Diencephalon (tissue), 1 donor: Measurements from ENCODE around the gene UQCC3. TPM values are rescaled to one million over a fixed set of nuclear protein-coding genes. Genes with fewer than 3 reads are reported as not detected.

Source experiments
- small RNA-seq: library from RNA; depleted of rRNA; stranded (forward); fragments of <200 nt; gene quantifications from one replicate; pipeline ENCODE3, GENCODE V24; 2014
- total RNA-seq: library from RNA; depleted of rRNA; stranded (reverse); fragments of >200 nt; gene quantifications from one replicate; pipeline ENCODE4 v1.2.3, GENCODE V29; 2014

The UQCC3 gene, protein sequence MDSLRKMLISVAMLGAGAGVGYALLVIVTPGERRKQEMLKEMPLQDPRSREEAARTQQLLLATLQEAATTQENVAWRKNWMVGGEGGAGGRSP
- 5.5 TPM for total RNA-seq

DNA sequence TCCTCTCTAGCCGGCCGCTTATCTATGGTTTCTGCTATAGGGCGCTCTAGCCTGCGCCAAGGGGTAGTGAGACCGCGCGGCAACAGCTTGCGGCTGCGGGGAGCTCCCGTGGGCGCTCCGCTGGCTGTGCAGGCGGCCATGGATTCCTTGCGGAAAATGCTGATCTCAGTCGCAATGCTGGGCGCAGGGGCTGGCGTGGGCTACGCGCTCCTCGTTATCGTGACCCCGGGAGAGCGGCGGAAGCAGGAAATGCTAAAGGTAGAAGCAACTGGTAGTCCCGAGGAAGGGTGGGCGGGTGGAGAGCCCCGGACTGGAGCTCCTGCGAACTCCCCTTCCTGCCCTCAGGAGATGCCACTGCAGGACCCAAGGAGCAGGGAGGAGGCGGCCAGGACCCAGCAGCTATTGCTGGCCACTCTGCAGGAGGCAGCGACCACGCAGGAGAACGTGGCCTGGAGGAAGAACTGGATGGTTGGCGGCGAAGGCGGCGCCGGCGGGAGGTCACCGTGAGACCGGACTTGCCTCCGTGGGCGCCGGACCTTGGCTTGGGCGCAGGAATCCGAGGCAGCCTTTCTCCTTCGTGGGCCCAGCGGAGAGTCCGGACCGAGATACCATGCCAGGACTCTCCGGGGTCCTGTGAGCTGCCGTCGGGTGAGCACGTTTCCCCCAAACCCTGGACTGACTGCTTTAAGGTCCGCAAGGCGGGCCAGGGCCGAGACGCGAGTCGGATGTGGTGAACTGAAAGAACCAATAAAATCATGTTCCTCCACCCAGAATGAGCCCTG is at the start of gene UQCC3, which contains the start of gene LBHD1:
Gene UQCC3 (plus strand): TSS at position 66 of the 782 bp plus-strand sequence. CDS start 73 bp downstream, at position 139.
Gene LBHD1 (minus strand): TSS at position 660 of the 782 bp plus-strand sequence. CDS start 2,236 bp downstream, outside the sequence.

DNA sequence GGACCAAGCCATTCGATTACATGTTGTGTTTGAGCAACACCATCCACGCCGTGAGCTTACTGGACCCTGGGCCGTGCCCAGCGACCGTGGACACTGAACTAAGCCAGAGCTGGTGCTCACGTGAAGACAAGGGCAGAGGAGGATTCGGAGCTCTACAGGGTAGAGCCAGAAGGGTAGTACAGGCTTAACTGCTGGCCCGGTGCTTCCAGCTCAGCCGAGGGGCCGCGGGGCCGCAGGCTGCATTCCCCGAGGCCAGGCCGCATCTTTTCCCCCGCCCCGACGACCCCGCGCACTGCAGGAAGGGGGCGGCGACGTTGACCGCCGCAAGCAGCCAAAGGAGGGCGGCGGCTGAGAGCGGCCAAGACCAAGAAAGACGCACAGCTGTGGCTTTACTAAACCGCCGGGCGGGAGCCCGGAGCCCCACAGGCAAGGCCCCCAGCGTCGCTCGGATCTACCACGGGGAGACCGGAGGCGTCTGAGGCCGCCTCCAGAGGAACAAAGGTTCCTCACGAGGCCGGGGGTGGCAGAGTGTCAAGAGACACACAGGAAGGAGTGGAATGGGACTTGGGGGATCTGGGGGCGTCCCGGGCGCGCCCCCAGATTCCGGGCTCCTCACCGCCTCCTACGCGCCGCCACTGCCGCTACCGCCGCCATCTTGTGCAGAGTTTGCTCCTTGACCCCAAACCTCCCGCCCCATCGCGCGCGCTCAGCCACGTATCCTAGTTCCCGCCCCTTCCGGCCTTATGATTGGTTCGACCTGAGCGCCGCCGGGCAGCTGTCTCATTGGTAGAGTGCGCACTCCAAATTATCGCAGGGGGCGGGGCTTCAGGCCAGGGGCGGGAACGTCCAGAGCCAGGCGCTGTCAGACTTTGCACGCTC is 25.3 kb upstream of the UQCC3 start, which contains the start of gene GANAB:
Gene GANAB (minus strand): TSS at position 668 of the 879 bp plus-strand sequence. CDS start 14 bp downstream, at position 654.

DNA sequence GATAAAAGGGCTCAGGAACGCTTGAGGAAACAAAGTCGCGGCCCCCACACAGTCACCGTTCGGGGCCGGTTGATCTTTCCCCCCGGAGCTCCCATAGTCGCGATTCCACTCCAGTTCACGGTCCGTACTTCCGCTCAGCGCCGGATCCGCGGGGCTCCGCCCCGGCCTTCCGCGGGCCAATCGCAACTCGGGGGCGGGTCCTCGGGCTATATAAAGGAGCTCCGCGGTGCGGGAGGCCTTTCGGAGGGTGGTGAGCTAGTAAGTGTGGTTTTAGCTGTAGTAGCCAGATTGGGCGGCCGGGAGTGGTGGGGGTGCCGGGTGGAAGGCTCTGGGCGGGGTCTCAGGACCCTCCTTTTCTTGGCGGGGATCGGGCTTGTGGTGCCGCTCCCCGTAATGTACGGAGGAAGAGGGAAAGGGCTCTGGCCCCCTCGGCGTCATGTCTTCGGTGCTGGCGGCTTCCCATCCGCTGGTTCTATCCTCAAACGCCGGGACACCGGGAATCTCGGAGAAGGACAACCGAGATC is 6.3 kb upstream of the UQCC3 start, which contains the start of the genes C11orf98 and CSKMT:
Gene C11orf98 (minus strand): TSS at position 136 of the 524 bp plus-strand sequence. CDS start 41 bp downstream, at position 95.
Gene CSKMT (plus strand): TSS at position 238 of the 524 bp plus-strand sequence. CDS start 568 bp downstream, outside the sequence.

DNA sequence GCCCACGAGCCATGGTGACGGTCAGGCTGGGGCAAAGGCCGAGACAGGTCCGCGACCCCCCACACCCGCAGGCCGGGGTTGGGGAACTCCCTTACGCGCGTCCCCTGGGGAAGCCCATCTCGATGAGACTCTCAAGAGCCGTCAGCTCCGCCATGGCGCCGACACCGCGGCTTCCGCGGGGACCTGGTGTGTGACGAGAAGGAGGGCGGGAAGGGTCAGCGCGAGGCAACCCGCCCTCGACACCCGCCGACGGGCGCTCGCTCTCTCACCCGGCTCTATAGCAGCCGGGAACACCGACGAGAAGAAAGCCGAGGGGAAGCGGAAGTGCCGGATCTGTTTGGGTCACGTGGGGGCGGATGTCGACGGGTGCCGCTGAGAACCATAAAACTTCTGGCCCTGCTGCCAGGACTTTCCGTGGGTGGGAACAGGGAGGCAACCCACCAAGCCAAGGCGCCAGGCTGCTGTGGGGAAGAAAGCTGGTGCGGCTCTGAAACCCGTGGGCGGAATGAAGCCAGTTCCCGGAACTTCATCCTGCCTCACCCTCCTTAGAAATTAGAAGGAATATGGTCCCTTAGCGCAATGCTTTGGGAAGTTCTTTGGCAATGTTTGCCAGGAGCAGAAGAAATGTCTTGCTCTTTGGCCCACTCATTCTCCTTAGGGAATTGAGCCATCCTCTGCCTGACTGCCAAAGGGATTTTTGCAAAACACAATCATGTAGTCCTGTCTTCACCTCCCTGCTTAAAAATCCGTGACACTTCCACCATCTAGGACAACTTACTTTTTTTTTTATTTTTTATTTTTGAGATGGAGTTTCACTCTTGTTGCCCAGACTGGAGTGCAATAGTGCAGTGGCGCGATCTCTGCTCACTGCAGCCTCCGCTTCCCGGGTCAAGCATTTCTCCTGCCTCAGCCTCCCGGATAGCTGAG is 7.6 kb downstream of the UQCC3 start, which contains the start of gene UBXN1:
Gene UBXN1 (minus strand): TSS at position 304 of the 927 bp plus-strand sequence. CDS start 150 bp downstream, at position 154.

DNA sequence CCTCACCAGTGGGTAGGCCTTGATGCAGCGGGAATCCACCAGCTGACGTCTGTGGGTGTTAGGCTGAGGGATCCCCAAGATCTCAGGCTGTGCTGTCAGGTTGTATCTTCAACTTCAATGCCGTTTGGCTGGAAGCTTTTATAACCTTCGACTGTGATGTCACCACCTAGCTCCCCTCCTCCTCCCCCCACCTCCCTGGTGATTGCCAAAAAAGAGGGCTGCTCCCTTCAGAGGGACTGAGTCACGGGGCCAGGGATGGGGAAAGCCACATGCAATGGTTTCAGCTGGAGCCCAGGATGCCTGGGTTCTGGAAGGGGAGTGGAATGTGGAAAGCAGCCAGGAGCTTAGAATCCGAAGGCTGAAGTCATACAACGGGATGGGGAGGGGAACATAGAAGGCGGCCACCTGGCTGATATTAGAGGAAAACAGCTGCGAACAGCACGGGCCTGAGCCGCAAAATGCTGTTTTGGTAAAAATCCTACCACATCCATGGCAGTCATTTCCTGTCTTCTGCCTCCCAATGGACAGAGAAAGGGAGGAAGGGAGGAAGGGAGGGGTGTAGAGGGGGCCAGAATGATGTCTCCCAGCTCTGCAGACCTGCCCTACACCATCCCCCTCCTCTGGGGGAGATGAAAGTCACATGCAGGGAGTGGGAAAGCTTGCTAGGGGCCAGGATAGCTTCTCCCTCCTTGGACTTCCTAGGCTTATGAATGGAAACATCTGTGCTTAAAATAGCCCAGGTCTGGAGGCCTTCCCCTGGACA is 18.1 kb downstream of the UQCC3 start, which contains the start of gene LRRN4CL:
Gene LRRN4CL (minus strand): TSS at position 110 of the 763 bp plus-strand sequence. CDS start 1,022 bp downstream, outside the sequence.

DNA sequence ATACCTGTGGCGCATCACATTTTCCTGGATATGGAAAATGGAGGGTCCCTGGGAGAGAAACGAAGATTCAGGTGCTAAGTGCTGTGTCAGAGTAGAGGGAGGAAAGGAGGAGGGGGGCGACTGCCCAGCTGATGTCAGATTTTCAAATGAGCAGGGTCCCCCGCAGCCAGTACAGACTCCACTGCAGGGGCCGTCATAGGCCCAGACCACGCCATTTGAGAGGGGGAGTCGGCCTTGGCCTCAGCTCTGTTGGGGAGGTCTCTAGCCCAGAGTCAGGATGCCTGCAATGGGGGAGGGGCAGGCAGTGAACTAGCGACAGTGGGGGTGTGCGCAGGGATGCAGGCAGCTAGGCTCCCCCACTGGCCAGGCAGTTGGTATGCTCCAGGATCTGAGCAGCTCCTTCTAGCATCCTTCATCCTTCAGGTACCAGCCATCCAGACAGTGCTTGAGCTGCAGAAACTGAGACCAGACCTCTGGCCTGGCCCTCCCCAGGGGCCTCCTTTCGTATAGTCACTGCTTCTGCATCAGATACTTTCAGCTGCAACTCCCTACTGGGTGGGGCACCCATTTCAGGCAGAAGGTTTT is 35.9 kb downstream of the UQCC3 start, which contains the start of the genes BSCL2 and GNG3:
Gene BSCL2 (minus strand): TSS at position 148 of the 585 bp plus-strand sequence. CDS start 229 bp downstream, outside the sequence.
Gene GNG3 (plus strand): TSS at position 400 of the 585 bp plus-strand sequence. CDS start 620 bp downstream, outside the sequence.

Small RNA genes within 50 kb of the gene (small RNA-seq; reads per million reads assigned to genes)
- gene SNORA57, result not detected

Other genes with a start within 250 kb of the UQCC3 start
- 27.5 TPM for gene AHNAK, start 124.9 kb upstream of the UQCC3 start, total RNA-seq
- 1,289 TPM for gene EEF1G, start 97.8 kb upstream of the UQCC3 start, total RNA-seq
- gene TUT1, start 80.2 kb upstream of the UQCC3 start, total RNA-seq, result 6.0 TPM
- gene MTA2, start 69.8 kb upstream of the UQCC3 start, total RNA-seq, result 86.3 TPM
- 7.4 TPM for gene EML3, start 58.9 kb upstream of the UQCC3 start, total RNA-seq
- 2.8 TPM for gene ROM1, start 58.4 kb upstream of the UQCC3 start, total RNA-seq
- gene B3GAT3, start 49.7 kb upstream of the UQCC3 start, total RNA-seq, result 23.5 TPM
- gene GANAB, start 25.1 kb upstream of the UQCC3 start, total RNA-seq, result 84.2 TPM
- gene INTS5, start 18.4 kb upstream of the UQCC3 start, total RNA-seq, result 18.2 TPM
- gene C11orf98, start 6.5 kb upstream of the UQCC3 start, total RNA-seq, result 24.7 TPM
- gene CSKMT, start 6.4 kb upstream of the UQCC3 start, total RNA-seq, result 6.0 TPM
- gene LBHD1, start 594 bp downstream of the UQCC3 start, total RNA-seq, result 3.9 TPM
- gene UBXN1, start 7.4 kb downstream of the UQCC3 start, total RNA-seq, result 53.3 TPM
- gene LRRN4CL, start 17.9 kb downstream of the UQCC3 start, total RNA-seq, result 0.46 TPM
- 202 TPM for gene BSCL2, start 35.8 kb downstream of the UQCC3 start, total RNA-seq
- 99.7 TPM for gene GNG3, start 36.0 kb downstream of the UQCC3 start, total RNA-seq
- gene HNRNPUL2, start 55.8 kb downstream of the UQCC3 start, total RNA-seq, result 30.7 TPM
- 31.8 TPM for gene TTC9C, start 56.8 kb downstream of the UQCC3 start, total RNA-seq
- gene ZBTB3, start 82.5 kb downstream of the UQCC3 start, total RNA-seq, result 16.4 TPM
- gene POLR2G, start 89.9 kb downstream of the UQCC3 start, total RNA-seq, result 59.7 TPM
- gene TAF6L, start 99.7 kb downstream of the UQCC3 start, total RNA-seq, result 11.3 TPM
- gene TMEM179B, start 115.7 kb downstream of the UQCC3 start, total RNA-seq, result 18.5 TPM
- 17.1 TPM for gene TMEM223, start 120.3 kb downstream of the UQCC3 start, total RNA-seq
- gene NXF1, start 133.8 kb downstream of the UQCC3 start, total RNA-seq, result 15.9 TPM
- 27.2 TPM for gene STX5, start 160.4 kb downstream of the UQCC3 start, total RNA-seq
- not detected for gene TEX54, start 161.2 kb downstream of the UQCC3 start, total RNA-seq
- 27.0 TPM for gene WDR74, start 167.9 kb downstream of the UQCC3 start, total RNA-seq
- gene SLC3A2, start 209.2 kb downstream of the UQCC3 start, total RNA-seq, result 115 TPM
- 6.5 TPM for gene CHRM1, start 249.7 kb downstream of the UQCC3 start, total RNA-seq